BJ (cell line): Measurements from ENCODE around the gene GPX7. TPM values are rescaled to one million over a fixed set of nuclear protein-coding genes. Genes with fewer than 3 reads are reported as not detected.

Experiments
- CTCF ChIA-PET: fragments of 350-600 bp; formaldehyde crosslinking; extraction: SDS; loops from one replicate; lab custom pipeline; 2021; ENCODE audit warnings: antibody characterized with exemption, inconsistent platforms; lab: Yijun Ruan, JAX
- POLR2A ChIA-PET: fragments of 300-600 bp; sonication (Branson Sonifier 250); formaldehyde crosslinking; extraction: SDS; loops from one replicate; lab custom pipeline; 2021; ENCODE audit warnings: antibody characterized with exemption; lab: Charles Lee
- DNase-seq: peaks from one replicate; pipeline ENCODE4 v3.0.0-alpha.2; 2011; ENCODE audit warnings: low read depth
- H3K27me3 ChIP-seq: 2 replicates; pipeline ENCODE4 v1.6.0; 2011; ENCODE audit warnings: low read length; ENCODE audit not compliant: control insufficient read depth, insufficient read depth
- H3K36me3 ChIP-seq: 2 replicates; pipeline ENCODE4 v1.5.1; 2011; ENCODE audit warnings: low read length; ENCODE audit not compliant: control insufficient read depth, insufficient read depth
- H3K4me3 ChIP-seq: 2 replicates; pipeline ENCODE4 v1.5.1; 2011; ENCODE audit warnings: low read depth, mild to moderate bottlenecking, control low read depth, low read length
- CTCF ChIP-seq: IDR thresholded peaks from 2 replicates; pipeline ENCODE4 v1.5.1; 2011; ENCODE audit warnings: low read depth, mild to moderate bottlenecking, control low read depth, inconsistent platforms, low read length, moderate library complexity; ENCODE audit not compliant: insufficient read depth
- polyA plus RNA-seq: library from polyadenylated mRNA; depleted of rRNA; stranded (reverse); fragments of >200 nt; gene quantifications from 2 replicates; pipeline ENCODE4 v1.2.3, GENCODE V29; 2011

Gene GPX7
- polyA plus RNA-seq, 1 experiment = 40.6 TPM

- DNase-seq = no peak
- ChIA-PET CTCF (no interaction called here), POLR2A (no interaction called here)
- Histone ChIP-seq H3K4me3 (no peak overlapping the region), H3K36me3 (no peaks in the 10 kb centered on the region), H3K27me3 (peaks cover 5% of the 10 kb centered on the region)
- TF ChIP-seq CTCF = no peak
Measured at GRCh38 chr1:52627028-52627427, 24.9 kb downstream of the GPX7 start.

- POLR2A ChIA-PET = no interaction called here
- no peak for TF ChIP-seq CTCF
- CTCF ChIA-PET = no interaction called here
- no peak overlapping the region for H3K4me3 ChIP-seq
- H3K36me3 ChIP-seq = no peaks in the 10 kb centered on the region
- DNase-seq = no peak
- H3K27me3 ChIP-seq = peaks cover 15% of the 10 kb centered on the region
Measured at GRCh38 chr1:52628614-52629324, 26.6 kb downstream of the GPX7 start.

GRCh38 chr1:52629325-52629643 lies 27.1 kb downstream of the GPX7 start:
- Histone ChIP-seq H3K4me3 (no peak overlapping the region), H3K27me3 (peaks cover 19% of the 10 kb centered on the region), H3K36me3 (no peaks in the 10 kb centered on the region)
- TF ChIP-seq CTCF = no peak
- POLR2A ChIA-PET = no interaction called here
- CTCF ChIA-PET = no interaction called here
- DNase-seq = no peak

- CTCF ChIA-PET = no interaction called here
- no peak for TF ChIP-seq CTCF
- Histone ChIP-seq H3K36me3 (no peaks in the 10 kb centered on the region), H3K4me3 (no peak overlapping the region), H3K27me3 (peaks cover 22% of the 10 kb centered on the region)
- POLR2A ChIA-PET = no interaction called here
- no peak for DNase-seq
Measured at GRCh38 chr1:52629667-52630066, 27.5 kb downstream of the GPX7 start.

- Histone ChIP-seq H3K27me3 (peaks cover 26% of the 10 kb centered on the region), H3K36me3 (no peaks in the 10 kb centered on the region), H3K4me3 (no peak overlapping the region)
- ChIA-PET CTCF (no interaction called here), POLR2A (no interaction called here)
- no peak for TF ChIP-seq CTCF
- DNase-seq = no peak
Measured at GRCh38 chr1:52631759-52632331, 29.7 kb downstream of the GPX7 start.
